Stimulated activated naive CD4-positive, alpha-beta T cell treated with Interleukin-2 at 50 U/mL for 16 hours (primary cell): Measurements from ENCODE around the gene ABCC1.
"Not testable (repeated sequence)": the region's sequence is repeated elsewhere in the genome, so short reads cannot be mapped to it uniquely, and the experiment has no call there.

ENCODE experiments used
- DNase-seq: peaks from one replicate; lab custom pipeline; 2025; lab: John Stamatoyannopoulos, UW

ABCC1 gene

GRCh38 chr16:16141141-16141540, 191.7 kb downstream of the ABCC1 start:
- DNase-seq = no peak

GRCh38 chr16:16141784-16142396, 192.5 kb downstream of the ABCC1 start:
- DNase-seq = no peak

GRCh38 chr16:16143038-16143763, 193.8 kb downstream of the ABCC1 start:
- DNase-seq = no peak

GRCh38 chr16:16143931-16144330, 194.5 kb downstream of the ABCC1 start:
- no peak for DNase-seq

GRCh38 chr16:16144416-16144815, 195.0 kb downstream of the ABCC1 start:
- no peak for DNase-seq

GRCh38 chr16:16145286-16145685, 195.9 kb downstream of the ABCC1 start:
- no peak for DNase-seq

- no peak for DNase-seq
Measured at GRCh38 chr16:16146380-16147315, 197.2 kb downstream of the ABCC1 start.

GRCh38 chr16:16147316-16147999, 198.0 kb downstream of the ABCC1 start:
- no peak for DNase-seq

GRCh38 chr16:16148000-16148599, 198.7 kb downstream of the ABCC1 start:
- not testable (repeated sequence) for DNase-seq

- DNase-seq = no peak
Measured at GRCh38 chr16:16148755-16149154, 199.3 kb downstream of the ABCC1 start.

GRCh38 chr16:16149710-16150116, 200.3 kb downstream of the ABCC1 start:
- DNase-seq = no peak

- DNase-seq = no peak
Measured at GRCh38 chr16:16150117-16150877, 200.9 kb downstream of the ABCC1 start.

GRCh38 chr16:16150878-16151152, 201.4 kb downstream of the ABCC1 start:
- DNase-seq = no peak

- DNase-seq = no peak
Measured at GRCh38 chr16:16151315-16151714, 201.9 kb downstream of the ABCC1 start.

GRCh38 chr16:16153000-16153399, 203.6 kb downstream of the ABCC1 start:
- DNase-seq = not testable (repeated sequence)

GRCh38 chr16:16154281-16154951, 205.0 kb downstream of the ABCC1 start:
- DNase-seq = no peak

GRCh38 chr16:16155234-16155633, 205.8 kb downstream of the ABCC1 start:
- DNase-seq = no peak

- DNase-seq = no peak
Measured at GRCh38 chr16:16157166-16157565, 207.8 kb downstream of the ABCC1 start.

- no peak for DNase-seq
Measured at GRCh38 chr16:16158082-16158658, 208.8 kb downstream of the ABCC1 start.

- no peak for DNase-seq
Measured at GRCh38 chr16:16158741-16159374, 209.4 kb downstream of the ABCC1 start.
